ENCODE results near the gene SEC61A2.
A peak's percentile ranks its signal among the peaks of the same experiment; 100 is the strongest.

The SEC61A2 gene

DNA sequence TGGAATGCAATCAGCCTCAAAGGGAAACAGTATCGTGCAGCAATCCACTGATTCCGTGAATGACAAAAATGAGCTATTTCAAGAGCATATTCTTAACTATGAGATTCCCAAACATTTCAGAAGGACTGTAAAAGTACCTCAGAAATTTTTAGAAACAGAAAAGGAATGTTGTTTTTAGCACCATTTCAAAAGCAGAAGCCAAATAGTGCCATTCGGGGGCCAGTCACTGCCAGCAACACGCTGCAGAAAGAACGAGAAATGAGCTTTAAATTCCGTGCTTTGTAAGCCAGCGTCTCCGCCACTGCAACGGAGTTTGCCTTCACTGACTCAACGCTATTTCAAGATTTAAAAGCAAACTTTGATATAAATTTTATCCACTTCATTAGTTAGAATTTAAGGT is 59.9 kb downstream of the SEC61A2 start:
- Histone ChIP-seq H3K23ac (ENCODE audit: low read length in 2 of 2) (no peak overlapping the region), H3K4me3 (ENCODE audit: insufficient read depth in 1 of 2, low read depth in 1 of 2, low read length in 2 of 2) (no peak overlapping the region), H3K27me3 (ENCODE audit: control insufficient read depth in 1 of 2, insufficient read depth in 1 of 2, low read length in 2 of 2) (no peaks in the 10 kb centered on the region), H2BK15ac (ENCODE audit: low read depth, poor library complexity, severe bottlenecking) (no peak overlapping the region), H3K18ac (ENCODE audit: low read depth in 1 of 2, low read length in 2 of 2) (no peak overlapping the region), H3K9ac (ENCODE audit: low read length) (no peak overlapping the region), H2BK12ac (ENCODE audit: low read length in 2 of 2) (no peak overlapping the region), H3K4ac (ENCODE audit: low read depth in 1 of 2, low read length in 2 of 2) (no peak overlapping the region), H3K27ac (ENCODE audit: low read length, poor library complexity, severe bottlenecking) (no peak overlapping the region), H3K79me1 (replicated peaks; ENCODE audit: low read length, poor library complexity, severe bottlenecking) (peaks cover 27% of the 10 kb centered on the region), H3K4me1 (ENCODE audit: control insufficient read depth, insufficient read depth, low read depth, low read length) (peaks cover 9% of the 10 kb centered on the region), H4K8ac (ENCODE audit: low read length) (no peak overlapping the region), H3K14ac (ENCODE audit: low read length in 2 of 2) (no peak overlapping the region), H2AK5ac (ENCODE audit: low read length, severe bottlenecking) (no peak overlapping the region), H3K4me2 (ENCODE audit: low read length, poor library complexity, severe bottlenecking) (no peak overlapping the region), H2AFZ (ENCODE audit: low read depth, low read length) (no peak overlapping the region), H2BK120ac (ENCODE audit: low read depth, low read length) (no peak overlapping the region), H4K91ac (ENCODE audit: low read length) (no peak overlapping the region), H2BK5ac (ENCODE audit: low read depth, low read length, poor library complexity, severe bottlenecking) (no peak overlapping the region), H3K9me3 (ENCODE audit: control insufficient read depth, low read length) (no peaks in the 10 kb centered on the region), H3K36me3 (ENCODE audit: control insufficient read depth in 1 of 2, insufficient read depth in 2 of 2, low read depth in 1 of 2, low read length in 2 of 2) (peaks cover 8 to 43% of the 10 kb centered on the region in 2 experiments)
- 94% methylated on average over 5 of the region's 10 CpGs for WGBS
- DNase-seq, result no peak

DNA sequence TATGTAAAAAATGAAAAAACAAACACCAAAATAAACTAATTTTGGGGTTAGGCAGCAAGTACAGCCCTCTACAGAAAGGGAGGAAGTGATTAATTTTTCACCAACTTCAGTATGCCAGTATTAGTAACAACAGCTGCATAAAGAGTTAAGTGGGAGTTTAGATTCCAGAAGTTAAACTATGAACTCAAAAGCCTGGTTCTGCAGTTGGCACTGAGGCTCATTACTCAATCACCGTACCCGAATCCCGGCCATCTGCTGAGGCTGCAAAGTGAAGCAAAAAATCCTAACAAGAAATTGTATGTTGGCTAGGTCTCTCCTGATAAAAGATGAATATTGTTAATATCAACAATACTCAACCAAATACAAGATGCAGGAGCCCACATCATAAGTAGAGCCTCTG is 62.2 kb downstream of the SEC61A2 start:
- H3K23ac ChIP-seq (ENCODE audit: low read length in 2 of 2), result no peak overlapping the region
- H3K79me1 ChIP-seq (replicated peaks; ENCODE audit: low read length, poor library complexity, severe bottlenecking), result peaks cover 21% of the 10 kb centered on the region
- H3K27me3 ChIP-seq (ENCODE audit: control insufficient read depth in 1 of 2, insufficient read depth in 1 of 2, low read length in 2 of 2), result no peaks in the 10 kb centered on the region
- WGBS, result 88% methylated on average over 3 of the region's 3 CpGs
- H3K18ac ChIP-seq (ENCODE audit: low read depth in 1 of 2, low read length in 2 of 2), result no peak overlapping the region
- H3K4me2 ChIP-seq (ENCODE audit: low read length, poor library complexity, severe bottlenecking), result no peak overlapping the region
- H4K91ac ChIP-seq (ENCODE audit: low read length), result no peak overlapping the region
- no peak for DNase-seq
- H2BK15ac ChIP-seq (ENCODE audit: low read depth, poor library complexity, severe bottlenecking), result no peak overlapping the region
- H3K4me3 ChIP-seq (ENCODE audit: insufficient read depth in 1 of 2, low read depth in 1 of 2, low read length in 2 of 2), result no peak overlapping the region
- no peak overlapping the region for H2BK5ac ChIP-seq (ENCODE audit: low read depth, low read length, poor library complexity, severe bottlenecking)
- peaks cover 4 to 23% of the 10 kb centered on the region in 2 experiments for H3K36me3 ChIP-seq (ENCODE audit: control insufficient read depth in 1 of 2, insufficient read depth in 2 of 2, low read depth in 1 of 2, low read length in 2 of 2)
- H2BK120ac ChIP-seq (ENCODE audit: low read depth, low read length), result no peak overlapping the region
- no peak overlapping the region for H4K8ac ChIP-seq (ENCODE audit: low read length)
- H3K9me3 ChIP-seq (ENCODE audit: control insufficient read depth, low read length), result no peaks in the 10 kb centered on the region
- H2AK5ac ChIP-seq (ENCODE audit: low read length, severe bottlenecking), result no peak overlapping the region
- H3K9ac ChIP-seq (ENCODE audit: low read length), result peak overlapping the region; percentile 7
- H3K4ac ChIP-seq (ENCODE audit: low read depth in 1 of 2, low read length in 2 of 2), result no peak overlapping the region
- no peak overlapping the region for H3K14ac ChIP-seq (ENCODE audit: low read length in 2 of 2)
- H2BK12ac ChIP-seq (ENCODE audit: low read length in 2 of 2), result no peak overlapping the region
- H2AFZ ChIP-seq (ENCODE audit: low read depth, low read length), result no peak overlapping the region
- peaks cover 9% of the 10 kb centered on the region for H3K4me1 ChIP-seq (ENCODE audit: control insufficient read depth, insufficient read depth, low read depth, low read length)
- H3K27ac ChIP-seq (ENCODE audit: low read length, poor library complexity, severe bottlenecking), result peak overlapping the region; percentile 19

DNA sequence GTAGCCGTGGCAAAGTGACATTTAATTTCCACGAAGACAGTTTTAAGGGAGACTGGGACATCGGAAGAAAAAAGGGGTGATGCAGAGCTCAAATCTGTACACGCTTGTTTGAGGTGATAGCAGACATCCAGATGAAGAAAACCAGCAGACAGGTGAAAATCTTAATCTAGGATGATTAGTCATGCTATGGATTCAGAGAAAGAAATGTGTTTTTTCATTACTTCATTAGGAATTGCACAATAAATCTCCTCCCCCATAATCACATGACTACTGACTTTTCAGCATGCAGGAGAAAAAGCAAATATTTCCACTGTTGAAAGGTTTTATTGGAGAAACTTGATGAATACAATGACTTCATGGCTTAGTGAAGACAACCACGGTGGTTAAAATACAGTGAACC is 63.7 kb downstream of the SEC61A2 start:
- H3K36me3 ChIP-seq (ENCODE audit: control insufficient read depth in 1 of 2, insufficient read depth in 2 of 2, low read depth in 1 of 2, low read length in 2 of 2), result peaks cover 0 to 10% of the 10 kb centered on the region in 2 experiments
- H3K4me3 ChIP-seq (ENCODE audit: insufficient read depth in 1 of 2, low read depth in 1 of 2, low read length in 2 of 2), result peak overlapping the region in 1 of 2 experiments; percentile 94
- H2AK5ac ChIP-seq (ENCODE audit: low read length, severe bottlenecking), result no peak overlapping the region
- peaks cover 9% of the 10 kb centered on the region for H3K4me1 ChIP-seq (ENCODE audit: control insufficient read depth, insufficient read depth, low read depth, low read length)
- H4K91ac ChIP-seq (ENCODE audit: low read length), result no peak overlapping the region
- H3K18ac ChIP-seq (ENCODE audit: low read depth in 1 of 2, low read length in 2 of 2), result no peak overlapping the region
- no peak overlapping the region for H2BK15ac ChIP-seq (ENCODE audit: low read depth, poor library complexity, severe bottlenecking)
- no peak overlapping the region for H3K23ac ChIP-seq (ENCODE audit: low read length in 2 of 2)
- peak overlapping the region; percentile 67 for H3K9ac ChIP-seq (ENCODE audit: low read length)
- H3K27me3 ChIP-seq (ENCODE audit: control insufficient read depth in 1 of 2, insufficient read depth in 1 of 2, low read length in 2 of 2), result no peaks in the 10 kb centered on the region
- H3K4ac ChIP-seq (ENCODE audit: low read depth in 1 of 2, low read length in 2 of 2), result no peak overlapping the region
- no peak overlapping the region for H2BK5ac ChIP-seq (ENCODE audit: low read depth, low read length, poor library complexity, severe bottlenecking)
- 93% methylated on average over 4 of the region's 5 CpGs for WGBS
- no peak overlapping the region for H3K14ac ChIP-seq (ENCODE audit: low read length in 2 of 2)
- H2BK12ac ChIP-seq (ENCODE audit: low read length in 2 of 2), result no peak overlapping the region
- peak overlapping the region; percentile 19 for H3K4me2 ChIP-seq (ENCODE audit: low read length, poor library complexity, severe bottlenecking)
- peak; percentile 72 for DNase-seq
- no peak overlapping the region for H2AFZ ChIP-seq (ENCODE audit: low read depth, low read length)
- no peak overlapping the region for H2BK120ac ChIP-seq (ENCODE audit: low read depth, low read length)
- H3K79me1 ChIP-seq (replicated peaks; ENCODE audit: low read length, poor library complexity, severe bottlenecking), result peaks cover 10% of the 10 kb centered on the region
- no peak overlapping the region for H4K8ac ChIP-seq (ENCODE audit: low read length)
- peak overlapping the region; percentile 29 for H3K27ac ChIP-seq (ENCODE audit: low read length, poor library complexity, severe bottlenecking)
- no peaks in the 10 kb centered on the region for H3K9me3 ChIP-seq (ENCODE audit: control insufficient read depth, low read length)

DNA sequence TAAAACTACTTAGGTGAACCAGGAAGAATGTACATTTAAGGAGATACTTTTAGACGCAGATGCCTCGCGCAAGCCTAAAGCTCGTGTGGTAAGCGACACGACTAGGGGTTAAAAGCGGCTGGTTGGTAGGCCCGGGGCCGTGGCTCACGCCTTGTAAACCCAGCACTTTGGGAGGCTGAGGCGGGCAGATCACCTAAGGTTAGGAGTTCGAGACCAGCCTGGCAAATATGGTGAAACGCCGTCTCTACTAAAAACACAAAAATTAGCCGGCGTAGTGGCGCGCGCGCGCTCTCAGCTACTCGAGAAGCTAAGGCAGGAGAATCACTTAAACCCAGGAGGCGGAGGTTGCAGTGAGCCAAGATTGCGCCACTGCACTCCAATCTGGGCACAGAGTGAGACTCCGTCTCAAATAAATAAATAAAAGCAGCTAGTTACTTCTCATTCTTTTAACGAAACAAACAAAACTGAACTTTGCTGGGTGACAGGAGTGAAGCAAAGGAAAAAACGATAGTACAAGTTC is 65.3 kb downstream of the SEC61A2 start:
- Histone ChIP-seq H3K27ac (ENCODE audit: low read length, poor library complexity, severe bottlenecking) (no peak overlapping the region), H2BK5ac (ENCODE audit: low read depth, low read length, poor library complexity, severe bottlenecking) (no peak overlapping the region), H3K4me2 (ENCODE audit: low read length, poor library complexity, severe bottlenecking) (peak overlapping the region; percentile 85), H3K27me3 (ENCODE audit: control insufficient read depth in 1 of 2, insufficient read depth in 1 of 2, low read length in 2 of 2) (no peaks in the 10 kb centered on the region), H3K23ac (ENCODE audit: low read length in 2 of 2) (no peak overlapping the region), H3K79me1 (replicated peaks; ENCODE audit: low read length, poor library complexity, severe bottlenecking) (peaks cover 4% of the 10 kb centered on the region), H3K9me3 (ENCODE audit: control insufficient read depth, low read length) (no peaks in the 10 kb centered on the region), H3K4me1 (ENCODE audit: control insufficient read depth, insufficient read depth, low read depth, low read length) (peaks cover 9% of the 10 kb centered on the region), H2BK12ac (ENCODE audit: low read length in 2 of 2) (no peak overlapping the region), H4K91ac (ENCODE audit: low read length) (no peak overlapping the region), H3K36me3 (ENCODE audit: control insufficient read depth in 1 of 2, insufficient read depth in 2 of 2, low read depth in 1 of 2, low read length in 2 of 2) (peaks cover 0 to 20% of the 10 kb centered on the region in 2 experiments), H3K14ac (ENCODE audit: low read length in 2 of 2) (no peak overlapping the region), H2AK5ac (ENCODE audit: low read length, severe bottlenecking) (no peak overlapping the region), H2AFZ (ENCODE audit: low read depth, low read length) (no peak overlapping the region), H2BK15ac (ENCODE audit: low read depth, poor library complexity, severe bottlenecking) (no peak overlapping the region), H3K4ac (ENCODE audit: low read depth in 1 of 2, low read length in 2 of 2) (peak overlapping the region in 1 of 2 experiments; percentile 19), H3K18ac (ENCODE audit: low read depth in 1 of 2, low read length in 2 of 2) (peak overlapping the region in 1 of 2 experiments; percentile 43), H3K9ac (ENCODE audit: low read length) (peak overlapping the region; percentile 98), H3K4me3 (ENCODE audit: insufficient read depth in 1 of 2, low read depth in 1 of 2, low read length in 2 of 2) (peak overlapping the region; percentile 88 to 94), H2BK120ac (ENCODE audit: low read depth, low read length) (no peak overlapping the region), H4K8ac (ENCODE audit: low read length) (no peak overlapping the region)
- 3% methylated on average over 26 of the region's 27 CpGs for whole genome bisulfite sequencing
- peak; percentile 70 for DNase-seq
